ENCODE data around the gene CAMTA1.

Gene CAMTA1

DNA sequence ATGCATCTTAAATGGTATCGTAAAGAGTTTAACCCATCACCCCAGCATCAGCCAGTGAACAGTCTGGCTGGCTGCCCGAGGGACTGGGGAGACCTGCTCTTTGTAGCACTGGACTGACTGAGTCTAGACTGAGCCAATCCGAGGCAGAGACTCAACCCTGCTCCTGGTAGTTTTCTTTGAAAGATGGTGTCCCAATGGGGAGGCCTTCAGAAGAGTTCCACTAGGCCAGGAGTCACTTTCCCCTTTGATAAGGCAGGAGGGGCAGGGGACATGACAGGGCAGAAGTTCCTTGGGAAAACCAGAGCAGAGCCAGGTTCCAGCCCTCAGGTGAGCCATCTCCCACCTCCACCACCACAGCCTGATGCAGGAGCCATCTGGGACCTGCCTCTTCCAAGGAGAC is 203.5 kb downstream of the CAMTA1 start:
- TF ChIP-seq CTCF (IDR thresholded peaks at IDR 0.05; ENCODE audit: borderline replicate concordance, insufficient read depth, low read depth, low read length): no peak
- H3K4me3 ChIP-seq (ENCODE audit: low read depth, low read length): no peak overlapping the region

DNA sequence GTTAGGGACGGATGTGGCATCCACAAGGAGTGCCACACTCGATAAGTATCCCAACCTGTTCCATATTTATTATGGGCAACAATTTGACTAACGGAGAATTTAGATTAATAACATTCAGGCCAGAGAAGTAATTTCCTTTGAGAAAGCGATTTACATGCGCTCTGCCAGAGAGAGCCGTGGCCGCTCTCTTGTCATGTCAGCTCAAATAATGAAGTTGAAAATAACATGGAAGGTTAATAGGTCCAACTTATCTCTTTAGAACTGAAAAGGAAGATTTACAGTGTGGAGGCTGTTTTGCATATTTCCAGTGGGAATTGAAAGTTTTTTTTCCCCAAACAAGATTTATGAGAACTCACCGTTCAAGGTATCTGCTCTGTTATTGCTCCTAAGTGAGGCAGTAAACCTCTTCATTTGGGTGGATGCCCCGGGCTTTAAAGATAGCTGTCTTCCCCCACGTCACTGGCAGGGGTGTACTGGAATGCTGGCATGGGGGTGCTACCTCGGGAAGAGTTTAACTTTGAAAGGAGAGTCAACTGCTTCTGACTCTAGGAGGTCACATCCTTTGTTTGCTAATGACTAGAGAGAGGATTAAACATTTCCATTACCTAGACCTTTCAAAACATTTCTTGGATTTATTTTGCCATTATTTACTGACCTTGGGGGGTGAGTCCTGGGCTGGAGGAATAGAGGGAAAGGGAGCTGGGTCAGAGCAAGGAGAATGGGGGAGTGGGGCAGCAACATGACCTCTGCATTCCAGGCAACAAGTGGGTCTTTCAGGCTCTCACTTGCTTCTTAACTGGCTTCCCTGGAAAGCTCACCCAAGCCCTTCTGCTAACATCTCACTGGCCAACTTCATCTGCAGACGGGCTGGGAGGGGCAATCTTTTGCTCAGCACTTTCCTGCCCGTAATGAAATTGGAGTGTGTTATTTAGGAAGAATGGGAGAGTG is 204.2 kb downstream of the CAMTA1 start:
- no peak overlapping the region for H3K4me3 ChIP-seq (ENCODE audit: low read depth, low read length)
- TF ChIP-seq CTCF (IDR thresholded peaks at IDR 0.05; ENCODE audit: borderline replicate concordance, insufficient read depth, low read depth, low read length): no peak

GRCh38 chr1:6991266-6991665 is 206.0 kb downstream of the CAMTA1 start:
- TF ChIP-seq CTCF (IDR thresholded peaks at IDR 0.05; ENCODE audit: borderline replicate concordance, insufficient read depth, low read depth, low read length): no peak
- no peak overlapping the region for H3K4me3 ChIP-seq (ENCODE audit: low read depth, low read length)

DNA sequence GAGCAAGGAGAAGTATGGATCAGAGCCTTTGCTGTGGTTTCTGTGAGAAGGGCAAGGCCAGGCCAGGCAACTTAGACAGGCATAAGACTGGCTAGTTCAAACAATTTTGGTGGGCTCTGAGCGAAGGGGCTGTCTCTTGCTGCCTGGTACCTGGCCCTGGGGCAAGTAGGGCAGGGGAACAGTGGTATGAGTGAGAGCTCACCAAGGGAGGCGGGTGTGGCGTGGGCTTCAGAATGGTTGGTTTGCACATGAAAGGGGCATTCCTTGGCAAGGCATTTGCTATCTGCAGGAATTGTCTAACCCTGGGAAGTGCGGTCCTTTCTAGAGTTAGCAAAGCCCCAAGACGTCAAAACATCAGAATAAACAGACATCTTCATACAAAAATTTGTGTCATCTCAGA is 210.5 kb downstream of the CAMTA1 start:
- TF ChIP-seq CTCF (IDR thresholded peaks at IDR 0.05; ENCODE audit: borderline replicate concordance, insufficient read depth, low read depth, low read length): no peak

GRCh38 chr1:6996371-6996770 is 211.1 kb downstream of the CAMTA1 start:
- no peak for TF ChIP-seq CTCF (IDR thresholded peaks at IDR 0.05; ENCODE audit: borderline replicate concordance, insufficient read depth, low read depth, low read length)
- no peak overlapping the region for H3K4me3 ChIP-seq (ENCODE audit: low read depth, low read length)

More for the DNA sequence above, 210.5 kb downstream of the CAMTA1 start:
- H3K4me3 ChIP-seq (ENCODE audit: low read depth, low read length): no peak overlapping the region

DNA sequence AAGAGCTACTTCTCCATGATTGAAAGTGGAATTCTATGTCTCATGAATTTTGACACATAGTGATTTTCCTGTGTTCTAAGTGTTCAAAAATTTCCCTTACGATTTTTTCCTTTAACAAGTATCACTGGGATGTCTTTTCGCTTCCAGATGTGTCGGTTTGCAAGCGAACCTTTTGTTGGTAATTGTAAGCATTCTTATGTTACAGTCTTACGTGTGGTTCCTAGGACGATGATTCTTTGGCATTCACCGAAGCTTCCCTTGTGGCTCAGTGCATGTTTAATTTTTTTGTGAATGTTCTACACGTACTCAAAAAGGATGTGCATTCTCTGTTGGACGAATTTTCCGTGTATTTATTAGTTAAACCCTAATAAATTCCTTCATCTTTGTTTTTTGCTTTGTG is 211.6 kb downstream of the CAMTA1 start:
- no peak overlapping the region for H3K4me3 ChIP-seq (ENCODE audit: low read depth, low read length)
- no peak for TF ChIP-seq CTCF (IDR thresholded peaks at IDR 0.05; ENCODE audit: borderline replicate concordance, insufficient read depth, low read depth, low read length)

- no peak overlapping the region for H3K4me3 ChIP-seq (ENCODE audit: low read depth, low read length)
- no peak for TF ChIP-seq CTCF (IDR thresholded peaks at IDR 0.05; ENCODE audit: borderline replicate concordance, insufficient read depth, low read depth, low read length)
Observed at GRCh38 chr1:6998267-6998666, 213.0 kb downstream of the CAMTA1 start.
